ENCODE data around the gene OR52E4.

GRCh38 chr11:5881756-5882155 is 1.3 kb downstream of the OR52E4 start:
- TF ChIP-seq CTCF (IDR thresholded peaks at IDR 0.05) (no peak), POLR2AphosphoS5 (IDR thresholded peaks at IDR 0.05; ENCODE audit: insufficient read depth in 1 of 2, low read depth in 1 of 2) (no peak)
